GM12875 (cell line): Measurements from ENCODE around the gene SEH1L.

Experiments used
- H3K4me3 ChIP-seq: one replicate; pipeline ENCODE4 v1.5.1; 2011; ENCODE audit warnings: low read depth, low read length, control low read depth
- CTCF ChIP-seq: IDR thresholded peaks from 2 replicates; pipeline ENCODE4 v1.5.1; 2011; ENCODE audit warnings: low read depth, mild to moderate bottlenecking, control low read depth, inconsistent platforms, low read length, moderate library complexity, borderline replicate concordance; ENCODE audit not compliant: insufficient read depth

The SEH1L gene

DNA sequence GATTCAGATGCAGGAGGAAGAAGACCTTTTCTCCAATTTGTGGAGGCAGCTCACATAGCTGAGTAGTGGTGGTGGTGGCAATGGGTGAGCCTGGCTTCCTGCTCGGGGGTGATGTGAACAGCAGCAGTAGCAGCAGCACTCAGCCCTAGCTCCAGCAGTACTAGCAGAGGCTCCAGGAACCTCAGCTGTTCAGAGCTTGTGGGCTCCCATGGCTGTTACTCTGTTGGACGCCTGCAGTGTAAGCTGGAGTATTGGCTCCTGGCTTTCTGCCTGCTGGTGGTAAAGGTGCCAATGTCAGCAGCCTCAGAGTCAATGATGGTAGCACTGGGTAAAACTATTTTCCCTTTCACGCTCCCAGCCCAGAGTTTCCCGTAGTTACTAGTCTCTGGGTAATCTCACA lies 3.1 kb upstream of the SEH1L start:
- H3K4me3 ChIP-seq, result no peak overlapping the region
- TF ChIP-seq CTCF, result no peak

GRCh38 chr18:12946549-12947284 lies 1.1 kb upstream of the SEH1L start:
- no peak for TF ChIP-seq CTCF
- H3K4me3 ChIP-seq, result peak overlapping the region; percentile 59

DNA sequence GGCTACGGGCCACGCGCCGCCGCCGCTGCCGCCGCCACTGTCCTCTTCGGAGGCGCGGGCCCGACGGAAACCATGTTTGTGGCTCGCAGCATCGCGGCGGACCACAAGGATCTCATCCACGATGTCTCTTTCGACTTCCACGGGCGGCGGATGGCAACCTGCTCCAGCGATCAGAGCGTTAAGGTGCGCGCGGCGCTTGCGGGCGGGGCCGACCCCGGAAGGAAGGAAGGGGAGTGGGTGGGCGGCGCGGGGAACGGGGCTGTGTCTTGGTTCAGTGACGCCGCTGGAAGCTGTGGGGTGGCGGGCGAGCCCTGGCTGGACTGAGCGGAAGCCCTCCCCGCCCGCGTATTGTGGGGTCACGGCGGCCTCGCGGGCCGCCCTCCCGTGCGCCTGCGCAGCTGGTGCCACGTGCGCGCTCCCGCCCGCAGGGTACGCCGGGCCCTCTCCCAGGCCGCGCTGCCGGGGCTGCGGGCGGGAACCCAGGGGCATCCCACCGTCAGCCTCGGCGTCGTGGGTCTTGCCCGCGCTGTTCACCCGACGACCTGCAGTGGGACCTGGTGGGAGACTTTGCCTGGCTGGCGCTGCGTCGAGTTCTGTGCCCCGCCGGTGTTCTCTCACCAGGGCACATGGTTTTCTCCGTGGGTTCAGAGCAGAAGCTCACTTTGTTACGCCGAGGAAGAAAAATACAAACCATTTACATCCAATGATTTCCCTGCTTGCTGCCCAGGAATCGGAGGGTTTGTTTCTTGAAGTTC lies 416 bp downstream of the SEH1L start:
- peak overlapping the region; percentile 77 for H3K4me3 ChIP-seq
- TF ChIP-seq CTCF, result no peak

DNA sequence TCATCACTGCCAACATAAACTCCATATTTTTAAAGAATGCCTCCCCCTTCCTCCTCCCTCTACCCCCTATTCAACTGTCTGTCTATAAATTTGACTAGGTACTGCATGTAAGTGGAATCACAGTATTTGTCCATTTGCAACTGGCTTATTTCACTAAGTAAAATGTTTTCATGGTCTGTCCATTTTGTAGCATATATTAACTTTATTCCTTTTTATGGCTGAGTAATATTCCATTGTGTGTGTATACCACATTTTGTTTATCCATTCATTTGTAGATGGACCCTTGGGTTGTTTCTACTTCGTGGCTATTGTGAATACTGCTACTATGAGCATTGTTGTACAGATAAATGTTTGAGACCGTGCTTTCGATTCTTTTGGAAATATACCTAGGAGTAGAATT lies 10.7 kb downstream of the SEH1L start:
- no peak overlapping the region for H3K4me3 ChIP-seq
- no peak for TF ChIP-seq CTCF

DNA sequence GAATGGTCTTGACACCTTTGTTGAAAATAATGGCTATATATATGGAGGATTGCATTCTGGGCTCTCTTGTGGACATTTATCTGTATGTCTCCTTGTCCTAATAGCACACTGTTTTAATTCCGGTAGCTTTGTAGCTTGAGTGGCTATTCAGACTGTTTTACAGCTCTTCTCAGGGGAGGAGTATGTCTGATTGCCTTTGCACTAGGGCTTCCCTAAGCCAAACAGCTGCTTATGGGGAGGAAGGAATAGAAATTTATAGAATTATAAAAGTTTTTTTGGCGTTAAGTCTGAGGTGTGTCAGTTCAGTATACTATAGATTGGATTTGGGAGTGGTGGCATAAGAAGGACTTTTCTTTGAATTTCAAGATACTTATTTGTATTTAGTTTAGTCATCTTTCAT lies 12.6 kb downstream of the SEH1L start:
- no peak for TF ChIP-seq CTCF
- H3K4me3 ChIP-seq, result no peak overlapping the region

DNA sequence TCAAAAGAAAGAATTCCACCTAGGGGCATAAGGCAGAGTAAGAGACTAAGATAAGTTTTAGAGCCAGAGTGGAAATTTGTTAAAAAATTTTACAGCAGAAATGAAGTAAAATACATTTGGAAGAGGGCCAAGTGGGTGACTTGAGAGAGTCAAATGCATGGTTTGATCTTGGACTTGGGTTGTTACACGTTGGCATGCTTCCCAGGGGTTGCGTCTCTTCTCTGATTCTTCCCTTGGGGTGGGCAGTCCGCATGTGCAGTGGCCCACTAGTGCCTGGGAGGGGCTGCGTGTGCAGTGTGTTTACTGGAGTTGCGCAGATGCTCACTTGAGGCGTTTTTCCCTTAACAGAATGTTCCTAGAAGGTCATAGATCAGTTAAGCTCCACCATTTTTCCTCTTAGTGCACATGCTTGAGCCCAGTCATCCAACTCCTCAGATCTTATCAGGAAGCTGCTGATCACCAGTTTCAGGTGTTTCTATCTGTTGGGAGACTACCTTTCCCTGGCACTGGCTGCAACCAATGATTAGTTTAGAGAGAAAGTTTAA lies 13.1 kb downstream of the SEH1L start:
- TF ChIP-seq CTCF, result no peak

More for the DNA sequence above, 13.1 kb downstream of the SEH1L start:
- H3K4me3 ChIP-seq, result no peak overlapping the region
